Measurements from ENCODE around the gene CABCOCO1. TPM values are rescaled to one million over a fixed set of nuclear protein-coding genes. Genes with fewer than 3 reads are reported as not detected.
A peak's percentile ranks its signal among the peaks of the same experiment; 100 is the strongest.

The CABCOCO1 gene
- polyA plus RNA-seq, 1 experiment = 2.4 TPM

DNA sequence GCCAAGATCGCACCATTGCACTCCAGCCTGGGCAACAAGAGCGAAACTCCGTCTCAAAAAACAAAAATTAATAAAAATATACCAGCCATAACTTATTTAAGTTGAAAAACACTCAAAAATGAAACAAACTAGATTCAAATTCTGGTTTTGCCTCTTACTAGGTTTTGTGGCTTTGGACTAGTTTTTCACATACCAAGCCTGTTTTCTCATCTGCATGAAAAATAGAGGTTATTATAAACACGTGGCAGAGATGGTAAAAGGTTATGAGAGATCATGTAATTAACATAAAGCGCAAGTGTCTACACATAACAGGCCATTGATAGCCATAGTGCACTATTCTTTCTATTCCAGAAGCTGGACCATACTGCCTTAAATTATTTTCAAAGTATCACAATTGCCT is 35.5 kb upstream of the CABCOCO1 start:
- Histone ChIP-seq H3K36me3 (ENCODE audit: control insufficient read depth, insufficient read depth, low read length) (no peaks in the 10 kb centered on the region), H3K4me3 (ENCODE audit: low read depth, low read length) (no peak overlapping the region), H3K27me3 (ENCODE audit: control insufficient read depth, insufficient read depth, low read length) (no peaks in the 10 kb centered on the region)
- ChIA-PET POLR2A (no interaction called here), CTCF (no interaction called here)
- TF ChIP-seq CTCF (IDR thresholded peaks at IDR 0.05; ENCODE audit: insufficient read depth, low read depth, low read length) = no peak
- DNase-seq (ENCODE audit: low read depth) = no peak

DNA sequence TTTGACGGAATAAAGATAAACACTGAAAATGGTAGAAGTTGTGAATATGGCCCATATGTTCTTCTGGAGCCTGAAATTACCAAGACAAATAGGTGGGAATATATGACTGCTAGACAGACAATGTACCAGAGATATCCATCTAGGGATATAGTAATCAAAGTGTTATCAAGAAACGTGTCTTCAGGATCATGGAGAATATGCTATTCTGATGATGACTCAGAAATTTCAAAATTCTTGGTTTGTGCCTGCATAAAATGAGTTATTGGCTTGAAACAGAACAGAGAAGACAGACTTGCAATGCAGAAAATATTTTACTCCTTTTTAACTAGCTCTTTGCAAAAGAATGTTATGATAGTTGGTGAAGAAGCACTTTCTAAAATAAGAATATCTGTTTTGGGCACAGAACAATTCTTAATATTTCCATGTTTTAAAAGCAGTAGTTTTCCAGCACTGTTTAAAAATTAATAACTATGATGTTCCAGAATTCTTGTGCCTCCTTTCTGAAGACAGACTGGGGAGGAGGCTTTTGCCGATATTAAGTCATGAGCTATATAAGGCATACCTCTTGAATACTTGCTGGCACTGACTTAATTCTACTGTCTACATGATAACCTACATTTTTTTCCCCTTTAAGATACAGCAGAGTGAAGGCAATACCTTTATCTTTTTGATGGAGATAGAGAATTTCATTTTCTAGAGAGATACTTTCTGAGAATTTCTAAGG is 34.4 kb upstream of the CABCOCO1 start:
- no peaks in the 10 kb centered on the region for H3K36me3 ChIP-seq (ENCODE audit: control insufficient read depth, insufficient read depth, low read length)
- DNase-seq (ENCODE audit: low read depth) = peak; percentile 61
- no peak overlapping the region for H3K4me3 ChIP-seq (ENCODE audit: low read depth, low read length)
- CTCF ChIA-PET = interaction anchor here (0.8 kb wide), 1 partner anchor 344 kb away, joined by 3 read pairs; no protein-coding TSS in a partner anchor
- no peaks in the 10 kb centered on the region for H3K27me3 ChIP-seq (ENCODE audit: control insufficient read depth, insufficient read depth, low read length)
- POLR2A ChIA-PET = no interaction called here
- no peak for TF ChIP-seq CTCF (IDR thresholded peaks at IDR 0.05; ENCODE audit: insufficient read depth, low read depth, low read length)

- ChIA-PET POLR2A (no interaction called here), CTCF (interaction anchor here (0.8 kb wide), 1 partner anchor 345 kb away, joined by 3 read pairs; no protein-coding TSS in a partner anchor)
- Histone ChIP-seq H3K27me3 (ENCODE audit: control insufficient read depth, insufficient read depth, low read length) (no peaks in the 10 kb centered on the region), H3K36me3 (ENCODE audit: control insufficient read depth, insufficient read depth, low read length) (no peaks in the 10 kb centered on the region), H3K4me3 (ENCODE audit: low read depth, low read length) (no peak overlapping the region)
- peak; percentile 92 for DNase-seq (ENCODE audit: low read depth)
- TF ChIP-seq CTCF (IDR thresholded peaks at IDR 0.05; ENCODE audit: insufficient read depth, low read depth, low read length) = no peak
Observed at GRCh38 chr10:61628875-61629513, 33.7 kb upstream of the CABCOCO1 start.

DNA sequence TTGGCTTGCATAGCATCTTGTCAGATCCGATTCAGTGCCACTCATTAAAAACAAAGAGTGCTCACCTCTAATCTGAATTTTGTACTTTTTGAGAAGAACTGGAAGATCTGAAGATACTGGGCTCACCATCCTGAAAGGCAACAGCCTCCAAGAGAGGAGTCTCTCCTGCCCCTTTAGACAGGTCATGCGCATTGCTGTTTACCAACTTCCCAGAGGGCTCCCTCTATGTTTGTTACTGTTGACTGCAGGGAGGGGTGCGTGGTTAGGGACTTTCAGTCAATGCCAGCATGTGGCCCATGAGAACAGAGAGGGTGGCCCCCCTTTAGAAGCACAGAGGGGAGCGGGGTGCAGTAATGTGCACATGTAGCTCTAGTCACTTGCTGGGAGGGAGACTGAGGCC is 33.2 kb upstream of the CABCOCO1 start:
- Histone ChIP-seq H3K36me3 (ENCODE audit: control insufficient read depth, insufficient read depth, low read length) (no peaks in the 10 kb centered on the region), H3K4me3 (ENCODE audit: low read depth, low read length) (no peak overlapping the region), H3K27me3 (ENCODE audit: control insufficient read depth, insufficient read depth, low read length) (no peaks in the 10 kb centered on the region)
- POLR2A ChIA-PET = no interaction called here
- TF ChIP-seq CTCF (IDR thresholded peaks at IDR 0.05; ENCODE audit: insufficient read depth, low read depth, low read length) = no peak
- CTCF ChIA-PET = interaction anchor here (0.8 kb wide), 1 partner anchor 346 kb away, joined by 3 read pairs; no protein-coding TSS in a partner anchor
- no peak for DNase-seq (ENCODE audit: low read depth)

- H3K36me3 ChIP-seq (ENCODE audit: control insufficient read depth, insufficient read depth, low read length) = no peaks in the 10 kb centered on the region
- no peak overlapping the region for H3K4me3 ChIP-seq (ENCODE audit: low read depth, low read length)
- DNase-seq (ENCODE audit: low read depth) = no peak
- no peak for TF ChIP-seq CTCF (IDR thresholded peaks at IDR 0.05; ENCODE audit: insufficient read depth, low read depth, low read length)
- POLR2A ChIA-PET = no interaction called here
- no peaks in the 10 kb centered on the region for H3K27me3 ChIP-seq (ENCODE audit: control insufficient read depth, insufficient read depth, low read length)
- CTCF ChIA-PET = interaction anchor here (0.7 kb wide), 1 partner anchor 45 kb away, joined by 3 read pairs; no protein-coding TSS in a partner anchor
Observed at GRCh38 chr10:61632057-61632670, 30.6 kb upstream of the CABCOCO1 start.
